Breast epithelium (tissue), 3 donors: Measurements from ENCODE around the gene RTN4R.

Source experiments
- CTCF ChIP-seq, 3 donors: fragments of 450-650 bp; IDR thresholded peaks; one replicate each; pipeline ENCODE4 v1.5.1; 2016 to 2017; ENCODE audit warnings: antibody characterized with exemption in 3 of 3, mild to moderate bottlenecking in 3 of 3, moderate library complexity in 3 of 3
- POLR2A ChIP-seq: fragments of 450-650 bp; IDR thresholded peaks from one replicate; pipeline ENCODE4 v1.6.1; 2016; ENCODE audit warnings: antibody characterized with exemption, mild to moderate bottlenecking, moderate library complexity

GRCh38 chr22:20196094-20196842, 71.8 kb downstream of the RTN4R start:
- TF ChIP-seq CTCF (IDR thresholded peaks at IDR 0.05) (no peak), POLR2A (no peak)
